Activated CD8-positive, alpha-beta memory T cell treated with anti-CD3 and anti-CD28 coated beads, Interleukin-2, amount 10 ng/mL, durations not matched to agents 7 days and 5 days (primary cell): ENCODE results near the gene MRPL39. TPM values are rescaled to one million over a fixed set of nuclear protein-coding genes. Genes with fewer than 3 reads are reported as not detected.

Experiments
- ATAC-seq: fragments of 150-1000 bp; cut with Tn5 transposase; one replicate; pipeline ENCODE4 v1.10.0; 2021; ENCODE audit warnings: moderate library complexity
- CTCF ChIA-PET: fragments of 350-600 bp; sonication (Branson Sonifier 250); formaldehyde crosslinking; loops from one replicate; lab custom pipeline; 2021; ENCODE audit warnings: antibody characterized with exemption; lab: Charles Lee
- DNase-seq: peaks from one replicate; pipeline ENCODE4 v3.0.0-alpha.2; 2020
- H3K27ac Mint-ChIP-seq: one replicate; pipeline ENCODE4 v1.8.0; 2021; ENCODE audit warnings: mild to moderate bottlenecking, mixed read lengths
- H3K27me3 Mint-ChIP-seq: one replicate; pipeline ENCODE4 v1.8.0; 2021; ENCODE audit warnings: mixed read lengths
- H3K36me3 Mint-ChIP-seq: one replicate; pipeline ENCODE4 v1.8.0; 2021; ENCODE audit warnings: mild to moderate bottlenecking, mixed read lengths
- H3K4me1 Mint-ChIP-seq: one replicate; pipeline ENCODE4 v1.8.0; 2021; ENCODE audit warnings: mixed read lengths
- H3K4me3 Mint-ChIP-seq: one replicate; pipeline ENCODE4 v1.8.0; 2021; ENCODE audit warnings: mild to moderate bottlenecking, moderate library complexity, mixed read lengths
- H3K9me3 Mint-ChIP-seq: one replicate; pipeline ENCODE4 v1.8.0; 2022; ENCODE audit warnings: low read depth, mixed read lengths
- total RNA-seq, 2 experiments: library from RNA; stranded (reverse); gene quantifications; one replicate each; pipeline ENCODE4 v1.2.3, GENCODE V29; 2021

MRPL39 gene
- total RNA-seq, 2 experiments from 2014 or later = 43.5 to 44.8 TPM

GRCh38 chr21:25586326-25586725 is 21.0 kb downstream of the MRPL39 start:
- Mint-ChIP-seq H3K4me3 (no peak overlapping the region), H3K27me3 (no peaks in the 10 kb centered on the region), H3K27ac (no peak overlapping the region), H3K9me3 (no peaks in the 10 kb centered on the region), H3K4me1 (peaks cover 17% of the 10 kb centered on the region), H3K36me3 (peaks cover 52% of the 10 kb centered on the region)
- DNase-seq = no peak
- no peak for ATAC-seq
- CTCF ChIA-PET = interaction anchor here (0.7 to 1.6 kb wide), 2 partner anchors 22 to 458 kb away, joined by 3 to 5 read pairs; no protein-coding TSS in a partner anchor

- DNase-seq (no peak), ATAC-seq (no peak)
- H3K9me3 Mint-ChIP-seq = no peaks in the 10 kb centered on the region
- CTCF ChIA-PET = interaction anchor here (1.1 to 1.6 kb wide), 2 partner anchors 23 to 193 kb away, joined by 3 to 5 read pairs; no protein-coding TSS in a partner anchor
- H3K27me3 Mint-ChIP-seq = no peaks in the 10 kb centered on the region
- peaks cover 19% of the 10 kb centered on the region for H3K4me1 Mint-ChIP-seq
- H3K4me3 Mint-ChIP-seq = no peak overlapping the region
- peaks cover 49% of the 10 kb centered on the region for H3K36me3 Mint-ChIP-seq
- H3K27ac Mint-ChIP-seq = peak overlapping the region; percentile 5
Measured at GRCh38 chr21:25584833-25585676, 22.2 kb downstream of the MRPL39 start.

GRCh38 chr21:25583370-25584130 is 23.7 kb downstream of the MRPL39 start:
- ATAC-seq = no peak
- no peak for DNase-seq
- CTCF ChIA-PET = interaction anchor here (1.1 to 1.3 kb wide), 2 partner anchors 25 to 192 kb away, joined by 3 to 4 read pairs; no protein-coding TSS in a partner anchor
- Mint-ChIP-seq H3K4me3 (no peak overlapping the region), H3K4me1 (peaks cover 15% of the 10 kb centered on the region), H3K9me3 (no peaks in the 10 kb centered on the region), H3K36me3 (peaks cover 43% of the 10 kb centered on the region), H3K27ac (no peak overlapping the region), H3K27me3 (no peaks in the 10 kb centered on the region)

GRCh38 chr21:25582888-25583287 is 24.4 kb downstream of the MRPL39 start:
- Mint-ChIP-seq H3K27ac (no peak overlapping the region), H3K27me3 (no peaks in the 10 kb centered on the region), H3K36me3 (peaks cover 48% of the 10 kb centered on the region), H3K9me3 (no peaks in the 10 kb centered on the region), H3K4me1 (peaks cover 22% of the 10 kb centered on the region), H3K4me3 (no peak overlapping the region)
- CTCF ChIA-PET = interaction anchor here (1.3 kb wide), 1 partner anchor 26 kb away, joined by 4 read pairs; no protein-coding TSS in a partner anchor
- DNase-seq (no peak), ATAC-seq (no peak)

DNA sequence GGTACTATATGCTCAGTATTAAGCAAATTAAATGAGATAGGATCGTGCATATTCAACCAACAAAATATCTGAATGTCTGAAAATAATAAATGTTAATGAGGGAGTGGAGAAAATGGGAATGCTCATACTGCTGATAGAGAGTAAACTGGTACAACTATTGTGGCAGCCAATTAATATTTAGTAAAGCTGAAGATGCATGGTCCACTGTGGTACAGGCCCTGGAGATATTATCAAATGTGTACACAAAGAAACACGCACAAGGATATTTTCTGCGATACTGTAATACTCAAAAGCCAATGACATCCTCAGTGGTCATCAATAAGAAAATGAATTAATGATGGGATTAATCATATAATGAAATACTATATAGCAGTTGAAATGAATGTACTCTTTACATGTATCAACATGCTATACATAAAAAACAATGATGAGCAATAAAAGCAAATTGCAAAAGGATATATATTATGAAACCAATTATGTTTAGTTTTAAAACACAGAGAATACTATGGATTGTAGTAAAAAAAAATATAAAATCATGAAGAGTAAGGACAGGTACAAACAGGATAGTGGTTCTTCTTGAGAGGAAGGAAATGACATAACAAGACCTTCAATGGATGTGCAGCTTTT is 25.0 kb downstream of the MRPL39 start:
- CTCF ChIA-PET = interaction anchor here (1.3 kb wide), 1 partner anchor 26 kb away, joined by 4 read pairs; no protein-coding TSS in a partner anchor
- H3K4me3 Mint-ChIP-seq = no peak overlapping the region
- peaks cover 28% of the 10 kb centered on the region for H3K4me1 Mint-ChIP-seq
- H3K27me3 Mint-ChIP-seq = no peaks in the 10 kb centered on the region
- H3K9me3 Mint-ChIP-seq = no peaks in the 10 kb centered on the region
- DNase-seq (no peak), ATAC-seq (no peak)
- no peak overlapping the region for H3K27ac Mint-ChIP-seq
- peaks cover 48% of the 10 kb centered on the region for H3K36me3 Mint-ChIP-seq

- CTCF ChIA-PET = no interaction called here
- peaks cover 33% of the 10 kb centered on the region for H3K4me1 Mint-ChIP-seq
- ATAC-seq = no peak
Measured at GRCh38 chr21:25581582-25581981, 25.7 kb downstream of the MRPL39 start.

DNA sequence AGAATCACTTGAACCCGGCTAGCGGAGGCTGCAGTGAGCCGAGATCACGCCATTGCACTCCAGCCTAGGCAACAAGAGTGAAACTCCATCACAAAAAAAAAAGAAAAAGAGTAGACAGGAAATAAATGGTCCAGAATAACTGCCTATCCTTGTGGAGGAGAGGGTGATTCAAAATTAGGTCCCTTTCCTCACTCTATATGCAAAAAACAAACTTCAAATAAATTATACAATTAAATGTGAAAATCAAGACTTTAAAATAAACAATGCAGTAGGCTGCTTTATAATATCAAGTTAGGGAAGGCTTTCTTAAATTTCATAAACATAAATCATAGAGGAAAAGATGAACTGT is 26.4 kb downstream of the MRPL39 start:
- CTCF ChIA-PET = no interaction called here
- Mint-ChIP-seq H3K9me3 (no peaks in the 10 kb centered on the region), H3K27ac (no peak overlapping the region), H3K4me1 (peaks cover 39% of the 10 kb centered on the region), H3K27me3 (no peaks in the 10 kb centered on the region), H3K4me3 (no peak overlapping the region), H3K36me3 (peaks cover 51% of the 10 kb centered on the region)
- DNase-seq (no peak), ATAC-seq (no peak)

More at GRCh38 chr21:25581582-25581981, 25.7 kb downstream of the MRPL39 start:
- Mint-ChIP-seq H3K36me3 (peaks cover 50% of the 10 kb centered on the region), H3K27me3 (no peaks in the 10 kb centered on the region), H3K9me3 (no peaks in the 10 kb centered on the region), H3K27ac (no peak overlapping the region), H3K4me3 (no peak overlapping the region)
- DNase-seq = no peak

GRCh38 chr21:25579226-25580013 is 27.9 kb downstream of the MRPL39 start:
- DNase-seq (no peak), ATAC-seq (no peak)
- H3K36me3 Mint-ChIP-seq = peaks cover 55% of the 10 kb centered on the region
- no peak overlapping the region for H3K27ac Mint-ChIP-seq
- no peaks in the 10 kb centered on the region for H3K9me3 Mint-ChIP-seq
- H3K27me3 Mint-ChIP-seq = no peaks in the 10 kb centered on the region
- H3K4me1 Mint-ChIP-seq = peaks cover 46% of the 10 kb centered on the region
- no peak overlapping the region for H3K4me3 Mint-ChIP-seq
- CTCF ChIA-PET = interaction anchor here (1.0 kb wide), 1 partner anchor 29 kb away, joined by 3 read pairs; no protein-coding TSS in a partner anchor

DNA sequence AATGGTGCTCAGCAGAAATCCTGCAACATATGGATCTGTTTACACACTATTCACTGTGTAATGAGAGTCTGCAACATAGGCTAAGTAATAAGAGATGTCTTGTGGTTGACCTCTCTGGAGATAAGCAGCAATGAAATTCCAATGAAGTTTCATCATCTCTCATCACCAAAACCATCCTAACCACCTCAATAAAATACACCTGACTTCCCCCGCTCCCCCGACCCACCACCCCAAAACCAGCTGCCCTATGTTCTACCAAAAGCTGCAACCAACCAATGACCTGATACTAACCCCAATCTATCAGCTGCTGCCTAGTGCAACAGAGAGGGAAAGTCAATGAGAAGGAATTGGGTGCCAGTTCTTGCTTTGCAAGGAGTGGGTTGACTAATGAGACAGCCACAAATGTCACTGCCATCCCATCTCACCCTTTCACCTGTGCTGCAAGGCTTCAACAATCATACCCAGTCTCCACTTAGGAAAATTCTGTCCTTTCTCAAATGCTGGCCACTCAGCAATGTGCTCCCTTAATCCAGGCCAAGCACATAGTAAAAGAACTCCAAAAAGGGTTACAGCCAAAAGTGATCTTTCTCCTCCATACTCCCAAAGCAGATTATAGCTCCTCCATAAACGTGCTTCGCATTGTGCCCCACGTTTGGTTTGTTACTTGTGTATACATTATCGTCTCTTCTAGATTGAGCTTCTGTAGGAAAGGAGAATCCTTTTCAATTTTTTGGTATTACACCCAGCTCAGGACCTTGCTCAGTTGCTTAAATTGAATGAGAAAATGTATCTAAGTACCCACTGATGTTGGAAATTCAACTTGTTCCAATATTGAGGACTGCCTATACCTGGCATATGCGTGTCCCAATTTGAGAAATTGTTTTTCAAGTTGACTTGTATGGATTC is 29.0 kb downstream of the MRPL39 start:
- Mint-ChIP-seq H3K4me3 (no peak overlapping the region), H3K4me1 (peaks cover 53% of the 10 kb centered on the region)
- no peak for DNase-seq

GRCh38 chr21:25577424-25578055 is 29.7 kb downstream of the MRPL39 start:
- no peaks in the 10 kb centered on the region for H3K27me3 Mint-ChIP-seq
- H3K4me1 Mint-ChIP-seq = peaks cover 54% of the 10 kb centered on the region
- peaks cover 61% of the 10 kb centered on the region for H3K36me3 Mint-ChIP-seq
- CTCF ChIA-PET = interaction anchor here (0.8 kb wide), 1 partner anchor 31 kb away, joined by 3 read pairs; no protein-coding TSS in a partner anchor
- H3K4me3 Mint-ChIP-seq = no peak overlapping the region
- peak overlapping the region; percentile 50 for H3K27ac Mint-ChIP-seq
- H3K9me3 Mint-ChIP-seq = no peaks in the 10 kb centered on the region
- ATAC-seq = no peak
- DNase-seq = no peak

More for the DNA sequence above, 29.0 kb downstream of the MRPL39 start:
- H3K36me3 Mint-ChIP-seq = peaks cover 57% of the 10 kb centered on the region
- CTCF ChIA-PET = interaction anchor here (0.6 to 1.0 kb wide), 3 partner anchors 30 to 155 kb away, joined by 3 read pairs; no protein-coding TSS in a partner anchor
- H3K9me3 Mint-ChIP-seq = no peaks in the 10 kb centered on the region
- H3K27me3 Mint-ChIP-seq = no peaks in the 10 kb centered on the region
- no peak for ATAC-seq
- peak overlapping the region; percentile 2 for H3K27ac Mint-ChIP-seq
